Measurements from ENCODE around the gene IGF2BP2. TPM values are rescaled to one million over a fixed set of nuclear protein-coding genes. Genes with fewer than 3 reads are reported as not detected.

The IGF2BP2 gene
- polyA plus RNA-seq, 2 of the 4 experiments (the other 2 are of a cell fraction), result 2.2 to 6.1 TPM

- CTCF ChIA-PET, result interaction anchor here (1.2 kb wide), 1 partner anchor 66 kb away, joined by 3 read pairs; no protein-coding TSS in a partner anchor
- Histone ChIP-seq H3K27ac (no peak overlapping the region), H3K4me2 (no peak overlapping the region), H3K9me3 (no peaks in the 10 kb centered on the region), H3K4me1 (no peaks in the 10 kb centered on the region), H3K4me3 (no peak overlapping the region)
- TF ChIP-seq, protein P1, sequence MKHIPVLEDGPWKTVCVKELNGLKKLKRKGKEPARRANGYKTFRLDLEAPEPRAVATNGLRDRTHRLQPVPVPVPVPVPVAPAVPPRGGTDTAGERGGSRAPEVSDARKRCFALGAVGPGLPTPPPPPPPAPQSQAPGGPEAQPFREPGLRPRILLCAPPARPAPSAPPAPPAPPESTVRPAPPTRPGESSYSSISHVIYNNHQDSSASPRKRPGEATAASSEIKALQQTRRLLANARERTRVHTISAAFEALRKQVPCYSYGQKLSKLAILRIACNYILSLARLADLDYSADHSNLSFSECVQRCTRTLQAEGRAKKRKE (CRISPR knock-in tag; IDR thresholded peaks at IDR 0.05; ENCODE audit: low read depth), result no peak
- TF ChIP-seq FOXS1 (CRISPR knock-in tag; IDR thresholded peaks at IDR 0.05) (no peak), HMGXB4 (CRISPR knock-in tag; IDR thresholded peaks at IDR 0.05; ENCODE audit: borderline replicate concordance) (no peak)
- DNase-seq (ENCODE audit: low read depth in 1 of 2, low spot score in 1 of 2), result no peak
- ATAC-seq, result no peak
- no peak for FAIRE-seq
- POLR2A ChIA-PET, result no interaction called here
- WGBS (ENCODE audit: missing lambda C conversion rate), result 87% methylated on average over 3 of the region's 3 CpGs
These were observed 230.8 kb downstream of the IGF2BP2 start for GRCh38 chr3:185594073-185594472.

Small RNA genes within 50 kb of the gene (small RNA-seq; reads per million reads assigned to genes)
- gene AC133473.1, result 0 reads per million in 6 experiments
- gene MIR548AQ, result 0 reads per million in 6 experiments

Other genes starting within 250 kb of the IGF2BP2 start
- 16.3 and 22.4 TPM in 2 replicates for gene SENP2, start 238.7 kb downstream of the IGF2BP2 start, polyA plus RNA-seq (2011; rRNA removed)
- 18.1 to 22.7 TPM (median 19.7 TPM) in 3 replicates for gene SENP2, start 238.7 kb downstream of the IGF2BP2 start, polyA plus RNA-seq (2017; fragmentation: RNase III; extraction: RNeasy Plus Mini Kit Qiagen cat#74134 plus additional on column Dnase treatment)
- 186 and 273 TPM in 2 replicates for gene TRA2B, start 113.0 kb upstream of the IGF2BP2 start, polyA plus RNA-seq (2011; rRNA removed)
- 180 to 204 TPM (median 193 TPM) in 3 replicates for gene TRA2B, start 113.0 kb upstream of the IGF2BP2 start, polyA plus RNA-seq (2017; fragmentation: RNase III; extraction: RNeasy Plus Mini Kit Qiagen cat#74134 plus additional on column Dnase treatment)

All from A549 (cell line).